22Rv1 (cell line): ENCODE results near the gene MET.
"Not testable (repeated sequence)": the region's sequence is repeated elsewhere in the genome, so short reads cannot be mapped to it uniquely, and the experiment has no call there.

Source experiments
- ZFX ChIP-seq: fragments of 450-650 bp; IDR thresholded peaks from 2 replicates; pipeline ENCODE4 v1.6.1; 2017; ENCODE audit warnings: antibody characterized with exemption, borderline replicate concordance
- TF ChIP-seq, protein P1 (sequence below): fragments of 450-650 bp; IDR thresholded peaks from 2 replicates; pipeline ENCODE4 v1.5.1; 2017; ENCODE audit warnings: mild to moderate bottlenecking

DNA sequence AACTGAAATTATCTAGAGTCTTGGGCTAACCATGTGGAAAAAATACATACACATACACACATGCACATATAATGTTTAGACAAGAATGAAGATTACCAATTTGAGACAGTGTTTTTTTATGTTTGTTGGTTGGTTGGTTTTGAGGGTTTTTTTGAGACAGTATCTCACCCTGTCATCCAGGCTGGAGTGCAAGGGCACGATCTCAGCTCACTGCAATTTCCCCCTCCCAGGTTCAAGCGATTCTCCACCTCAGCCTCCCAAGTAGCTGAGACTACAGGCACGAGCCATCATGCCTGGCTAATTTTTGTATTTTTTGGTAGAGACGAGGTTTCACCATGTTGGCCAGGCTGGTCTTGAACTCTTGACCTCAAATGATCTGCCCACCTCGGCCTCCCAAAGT, 87.6 kb downstream of the MET start:
- TF ChIP-seq, protein P1, sequence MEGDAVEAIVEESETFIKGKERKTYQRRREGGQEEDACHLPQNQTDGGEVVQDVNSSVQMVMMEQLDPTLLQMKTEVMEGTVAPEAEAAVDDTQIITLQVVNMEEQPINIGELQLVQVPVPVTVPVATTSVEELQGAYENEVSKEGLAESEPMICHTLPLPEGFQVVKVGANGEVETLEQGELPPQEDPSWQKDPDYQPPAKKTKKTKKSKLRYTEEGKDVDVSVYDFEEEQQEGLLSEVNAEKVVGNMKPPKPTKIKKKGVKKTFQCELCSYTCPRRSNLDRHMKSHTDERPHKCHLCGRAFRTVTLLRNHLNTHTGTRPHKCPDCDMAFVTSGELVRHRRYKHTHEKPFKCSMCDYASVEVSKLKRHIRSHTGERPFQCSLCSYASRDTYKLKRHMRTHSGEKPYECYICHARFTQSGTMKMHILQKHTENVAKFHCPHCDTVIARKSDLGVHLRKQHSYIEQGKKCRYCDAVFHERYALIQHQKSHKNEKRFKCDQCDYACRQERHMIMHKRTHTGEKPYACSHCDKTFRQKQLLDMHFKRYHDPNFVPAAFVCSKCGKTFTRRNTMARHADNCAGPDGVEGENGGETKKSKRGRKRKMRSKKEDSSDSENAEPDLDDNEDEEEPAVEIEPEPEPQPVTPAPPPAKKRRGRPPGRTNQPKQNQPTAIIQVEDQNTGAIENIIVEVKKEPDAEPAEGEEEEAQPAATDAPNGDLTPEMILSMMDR = not testable (repeated sequence)
- TF ChIP-seq ZFX = not testable (repeated sequence)
